B cell (primary cell): Measurements from ENCODE around the gene PRELID3B. TPM values are rescaled to one million over a fixed set of nuclear protein-coding genes. Genes with fewer than 3 reads are reported as not detected.
A peak's percentile ranks its signal among the peaks of the same experiment; 100 is the strongest.

Experiments used
- ATAC-seq: fragments of 200-7000 bp; cut with Tn5 transposase; one replicate; pipeline ENCODE4 v1.10.0; 2021; ENCODE audit warnings: low read depth, mild to moderate bottlenecking, moderate number of reproducible peaks, moderate library complexity
- CTCF ChIA-PET: fragments of 350-600 bp; sonication (Branson Sonifier 250); formaldehyde crosslinking; loops from one replicate; lab custom pipeline; 2021; ENCODE audit warnings: antibody characterized with exemption, inconsistent platforms; lab: Charles Lee
- POLR2A ChIA-PET: fragments of 350-600 bp; sonication (Branson Sonifier 250); formaldehyde crosslinking; loops from one replicate; lab custom pipeline; 2021; ENCODE audit warnings: antibody characterized with exemption; lab: Charles Lee
- DNase-seq: peaks from one replicate; pipeline ENCODE4 v3.0.0; 2013
- H2AFZ ChIP-seq: 2 replicates; pipeline ENCODE4 v1.6.1; 2012; ENCODE audit warnings: mild to moderate bottlenecking, low read depth, low read length; ENCODE audit not compliant: insufficient read depth, poor library complexity, severe bottlenecking
- H3K27ac ChIP-seq, 2 donors: 1 replicate in 1 of 2; 2 replicates in 1 of 2; pipeline ENCODE4 v1.5.1; 2012 to 2013; ENCODE audit warnings: low read length in 2 of 2, mild to moderate bottlenecking in 2 of 2, moderate library complexity in 1 of 2
- H3K27me3 ChIP-seq, 4 experiments: fragments of 200-600 bp in 1 of 4; sonication (generic) in 1 of 4; replicated peaks in 1 of 4; 1 replicate in 2 of 4; 2 replicates in 2 of 4; pipeline versions ENCODE4 v1.6.1 to v1.7.0; 2013 to 2016; ENCODE audit warnings: low read length in 3 of 4, mild to moderate bottlenecking in 2 of 4, mixed read lengths in 1 of 4, moderate library complexity in 1 of 4; ENCODE audit not compliant: insufficient read depth in 4 of 4, control insufficient read depth in 3 of 4; ENCODE audit errors: control extremely low read depth in 1 of 4
- H3K36me3 ChIP-seq, 2 experiments: replicated peaks in 1 of 2; 1 replicate in 1 of 2; 2 replicates in 1 of 2; pipeline versions ENCODE4 v1.6.1 to v1.7.1; 2013; ENCODE audit warnings: low read length in 1 of 2; ENCODE audit not compliant: insufficient read depth in 2 of 2, control insufficient read depth in 1 of 2; ENCODE audit errors: control extremely low read depth in 1 of 2, extremely low read depth in 1 of 2
- H3K4me1 ChIP-seq, 2 donors: fragments of 200-600 bp in 1 of 2; sonication (generic) in 1 of 2; 1 replicate in 1 of 2; 2 replicates in 1 of 2; pipeline versions ENCODE4 v1.5.1 to v1.6.1; 2013 to 2017; ENCODE audit warnings: low read length in 2 of 2; ENCODE audit not compliant: control insufficient read depth in 2 of 2, insufficient read depth in 2 of 2
- H3K4me2 ChIP-seq: replicated peaks from 2 replicates; pipeline ENCODE3; 2012; ENCODE audit warnings: mild to moderate bottlenecking, low read depth, low read length; ENCODE audit not compliant: poor library complexity, severe bottlenecking
- H3K4me3 ChIP-seq, 5 experiments: fragments of 200-600 bp in 1 of 5; sonication (generic) in 1 of 5; 1 replicate in 3 of 5; 2 replicates in 2 of 5; pipeline versions ENCODE4 v1.5.1 to v1.7.0; 2011 to 2016; ENCODE audit warnings: low read length in 4 of 5, mild to moderate bottlenecking in 4 of 5, low read depth in 2 of 5, control low read depth in 1 of 5, moderate library complexity in 1 of 5; ENCODE audit not compliant: insufficient read depth in 1 of 5; ENCODE audit errors: control extremely low read depth in 1 of 5, extremely low read depth in 1 of 5
- H3K79me2 ChIP-seq: fragments of 200-600 bp; sonication (generic); one replicate; pipeline ENCODE4 v1.6.0; 2016; ENCODE audit warnings: low read length; ENCODE audit not compliant: control insufficient read depth, insufficient read depth
- H3K9ac ChIP-seq: fragments of 200-600 bp; sonication (generic); 2 replicates; pipeline ENCODE4 v1.6.1; 2017; ENCODE audit warnings: mild to moderate bottlenecking, low read length, moderate library complexity
- H3K9me3 ChIP-seq, 3 donors: one replicate each; pipeline versions ENCODE4 v1.6.1 to v1.7.1; 2013; ENCODE audit warnings: low read length in 2 of 3; ENCODE audit not compliant: control insufficient read depth in 2 of 3, insufficient read depth in 1 of 3; ENCODE audit errors: control extremely low read depth in 1 of 3
- H4K20me1 ChIP-seq: 2 replicates; pipeline ENCODE4 v1.6.0; 2012; ENCODE audit warnings: mild to moderate bottlenecking, low read length; ENCODE audit not compliant: insufficient read depth, control insufficient read depth, poor library complexity, severe bottlenecking
- H3K27ac Mint-ChIP-seq: one replicate; pipeline ENCODE4 v1.8.0; 2021; ENCODE audit warnings: mixed read lengths
- H3K27me3 Mint-ChIP-seq: one replicate; pipeline ENCODE4 v1.8.0; 2021; ENCODE audit warnings: mixed read lengths
- H3K4me1 Mint-ChIP-seq: one replicate; pipeline ENCODE4 v1.8.0; 2021; ENCODE audit warnings: mixed read lengths
- H3K4me3 Mint-ChIP-seq: one replicate; pipeline ENCODE4 v1.8.0; 2021; ENCODE audit warnings: mixed read lengths
- H3K9me3 Mint-ChIP-seq: one replicate; pipeline ENCODE4 v1.8.0; 2022; ENCODE audit warnings: mixed read lengths; ENCODE audit not compliant: insufficient read depth
- CTCF ChIP-seq: fragments of 200-600 bp; IDR thresholded peaks from one replicate; pipeline ENCODE4 v1.8.0; 2022; ENCODE audit warnings: antibody characterized with exemption, mild to moderate bottlenecking
- EZH2 ChIP-seq: IDR thresholded peaks from 2 replicates; pipeline ENCODE4 v1.6.1; 2012; ENCODE audit warnings: borderline replicate concordance, low read depth, mild to moderate bottlenecking, moderate library complexity, low read length; ENCODE audit not compliant: insufficient read depth, poor library complexity, severe bottlenecking
- WGBS: methylation state at CpG from one replicate; pipeline ENCODE4 v1.1.5; 2013; ENCODE audit warnings: missing lambda C conversion rate; ENCODE audit not compliant: insufficient coverage; 5-methylcytosine and 5-hydroxymethylcytosine counted together
- intact Hi-C: fragments of 100-400 bp; cut with micrococcal nuclease; formaldehyde crosslinking; loops from one replicate; pipeline ENCODE4 v1.10.0; 2022
- polyA plus RNA-seq: library from polyadenylated mRNA; depleted of rRNA; stranded (reverse); fragments of >200 nt; gene quantifications from 2 replicates; pipeline ENCODE4 v1.2.3, GENCODE V29; 2012
- total RNA-seq, 2 donors: library from RNA; stranded (reverse); fragments of 120-200 nt in 1 of 2; gene quantifications; 1 replicate in 1 of 2; 2 replicates in 1 of 2; pipeline versions ENCODE4 v1.2.3 to v1.2.4, GENCODE V29; 2013 to 2022

Gene PRELID3B
- total and polyA plus RNA-seq, 2 donors (not counting 1 experiment from before 2014, with no cell fraction given) = 24.1 to 46.8 TPM

- Histone ChIP-seq H3K27me3 (peaks cover 0 to 10% (median 5%) of the 10 kb centered on the region in 4 experiments), H3K9ac (no peak overlapping the region), H4K20me1 (peaks cover 7% of the 10 kb centered on the region), H3K4me1 (peaks cover 26% of the 10 kb centered on the region in 2 donors), H3K4me2 (no peak overlapping the region), H3K36me3 (no peaks in the 10 kb centered on the region), H3K79me2 (peaks cover 17% of the 10 kb centered on the region), H3K27ac (no peak overlapping the region), H2AFZ (no peak overlapping the region), H3K9me3 (no peaks in the 10 kb centered on the region), H3K4me3 (no peak overlapping the region)
- CTCF ChIA-PET = no interaction called here
- Mint-ChIP-seq H3K4me3 (no peak overlapping the region), H3K27me3 (peaks cover 19% of the 10 kb centered on the region), H3K4me1 (peaks cover 25% of the 10 kb centered on the region), H3K27ac (no peak overlapping the region), H3K9me3 (no peaks in the 10 kb centered on the region)
- ATAC-seq = no peak
- POLR2A ChIA-PET = no interaction called here
- no peak for DNase-seq
- WGBS = 96% methylated on average over 3 of the region's 3 CpGs
- intact Hi-C loops = no loop called here
- TF ChIP-seq CTCF (no peak), EZH2 (no peak)
These were observed 4.3 kb upstream of the PRELID3B start for GRCh38 chr20:59046862-59047261.

GRCh38 chr20:59044796-59045195 is 2.2 kb upstream of the PRELID3B start:
- Histone ChIP-seq H3K4me3 (no peak overlapping the region), H3K36me3 (peaks cover 0 to 10% of the 10 kb centered on the region in 2 experiments), H4K20me1 (peaks cover 28% of the 10 kb centered on the region), H3K27ac (no peak overlapping the region), H2AFZ (no peak overlapping the region), H3K27me3 (no peaks in the 10 kb centered on the region), H3K9ac (no peak overlapping the region), H3K79me2 (peaks cover 37% of the 10 kb centered on the region), H3K4me1 (peaks cover 44 to 46% of the 10 kb centered on the region in 2 donors), H3K9me3 (no peaks in the 10 kb centered on the region), H3K4me2 (peak overlapping the region; percentile 92)
- Mint-ChIP-seq H3K27ac (peak overlapping the region; percentile 39), H3K4me1 (peaks cover 43% of the 10 kb centered on the region), H3K27me3 (peaks cover 5% of the 10 kb centered on the region), H3K4me3 (peak overlapping the region; percentile 39), H3K9me3 (no peaks in the 10 kb centered on the region)
- POLR2A ChIA-PET = no interaction called here
- CTCF ChIA-PET = interaction anchor here (0.8 to 1.2 kb wide), 2 partner anchors 43 to 174 kb away, joined by 3 read pairs; no protein-coding TSS in a partner anchor
- ATAC-seq (no peak), DNase-seq (no peak)
- TF ChIP-seq EZH2 (no peak), CTCF (no peak)
- WGBS = 100% methylated on average over 1 of the region's 3 CpGs
- intact Hi-C loops = loop anchor here (5.0 kb wide), 1 partner anchor 737 kb away; the partner anchor contains the start of gene RAB22A
